GM13977 (cell line): ENCODE data around the gene SHMT1.

Source experiments
- DNase-seq: peaks from one replicate; pipeline ENCODE4 v3.0.0; 2012; ENCODE audit warnings: low spot score
- CTCF ChIP-seq: IDR thresholded peaks from 2 replicates; pipeline ENCODE4 v1.5.1; 2012; ENCODE audit warnings: mild to moderate bottlenecking, control low read depth; ENCODE audit not compliant: insufficient read depth; ENCODE audit errors: extremely low read depth, missing control alignments
- in situ Hi-C: fragments of 300-500 bp; cut with MboI; formaldehyde crosslinking; loops from one replicate; pipeline ENCODE4 v1.12.0; 2022; ENCODE audit warnings: low sequenced_read_pairs, low pct_unique_long_range_greater_than_20kb, mixed read lengths, inconsistent platforms; ENCODE audit not compliant: unreplicated experiment

Gene SHMT1

GRCh38 chr17:18364166-18364565, 816 bp upstream of the SHMT1 start:
- no peak for DNase-seq
- in situ Hi-C loops = no loop called here
- no peak for TF ChIP-seq CTCF

GRCh38 chr17:18362698-18363100, 651 bp downstream of the SHMT1 start:
- in situ Hi-C loops = no loop called here
- no peak for DNase-seq

GRCh38 chr17:18361837-18362697, 1.3 kb downstream of the SHMT1 start:
- in situ Hi-C loops = no loop called here
- no peak for TF ChIP-seq CTCF
- no peak for DNase-seq

More at GRCh38 chr17:18362698-18363100, 651 bp downstream of the SHMT1 start:
- TF ChIP-seq CTCF = no peak

GRCh38 chr17:18360518-18360917, 2.8 kb downstream of the SHMT1 start:
- in situ Hi-C loops = no loop called here
- no peak for DNase-seq
- no peak for TF ChIP-seq CTCF

- DNase-seq = no peak
- in situ Hi-C loops = no loop called here
Measured at GRCh38 chr17:18356624-18357023, 6.7 kb downstream of the SHMT1 start.

GRCh38 chr17:18353541-18353940, 9.8 kb downstream of the SHMT1 start:
- no peak for TF ChIP-seq CTCF
- in situ Hi-C loops = no loop called here
- no peak for DNase-seq

More at GRCh38 chr17:18356624-18357023, 6.7 kb downstream of the SHMT1 start:
- no peak for TF ChIP-seq CTCF
